Amygdala (tissue), 56 donors: Measurements from ENCODE around the gene ADGB.
"Not testable (repeated sequence)": the region's sequence is repeated elsewhere in the genome, so short reads cannot be mapped to it uniquely, and the experiment has no call there.

Experiments used
- DNase-seq, 56 donors: peaks; one replicate each; lab custom pipeline; 2025; lab: John Stamatoyannopoulos, UW

Gene ADGB

DNA sequence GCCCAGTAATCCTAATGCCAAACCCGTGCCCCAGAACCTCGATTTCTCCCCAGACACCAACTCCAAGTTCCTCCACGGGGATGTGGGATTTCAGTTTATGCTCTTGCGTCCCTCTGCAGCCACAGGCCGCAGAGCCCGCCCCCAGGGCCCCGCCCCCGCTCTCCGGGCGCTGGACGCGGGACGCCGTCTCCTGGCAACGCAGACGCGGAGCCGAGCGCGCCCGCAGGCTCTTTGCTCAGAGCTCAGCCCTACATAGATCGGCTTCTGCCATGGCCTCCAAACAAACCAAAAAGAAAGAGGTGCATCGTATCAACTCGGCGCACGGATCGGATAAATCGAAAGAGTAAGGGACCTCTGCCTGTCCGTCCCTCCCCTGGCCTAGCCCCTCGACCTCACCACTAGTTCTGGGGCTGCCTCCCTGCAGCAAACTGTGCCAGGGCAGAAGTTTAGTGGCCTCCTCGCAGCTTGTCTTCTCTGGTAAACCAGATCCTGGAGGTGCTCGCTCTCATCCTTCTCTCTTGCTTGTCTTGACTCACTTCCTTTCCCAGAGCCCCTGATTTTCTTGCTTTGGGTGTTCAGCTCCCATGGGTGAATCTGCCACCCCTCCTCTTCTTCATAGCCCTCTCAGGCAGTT, at the start of gene ADGB:
ADGB (plus strand) TSS at position 201 of the 634 bp plus-strand sequence; CDS start at position 270, 69 bp downstream.
- peak in 20 of 56 donors; percentile 5 to 50 (median 24) for DNase-seq

DNA sequence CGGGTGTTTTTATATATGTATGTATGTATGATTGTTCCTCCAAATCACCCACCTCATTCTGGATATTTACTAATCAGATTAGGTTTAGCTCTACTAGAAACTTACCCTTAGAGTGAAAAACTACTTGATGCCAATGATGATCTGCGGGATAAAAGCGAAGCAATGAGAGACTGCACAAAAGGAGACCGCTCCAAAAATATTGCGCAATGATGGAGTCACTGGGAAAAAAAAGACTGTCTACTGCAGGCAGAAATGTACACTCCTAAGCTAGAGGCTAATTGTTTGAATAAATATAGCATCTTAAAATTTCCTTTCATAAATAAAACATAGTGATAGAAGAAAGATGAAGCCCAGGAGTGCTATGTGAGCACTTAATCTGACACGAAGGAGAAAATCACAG, 47.9 kb upstream of the ADGB start:
- DNase-seq: no peak

GRCh38 chr6:146551545-146551944, 47.2 kb upstream of the ADGB start:
- DNase-seq: no peak

DNA sequence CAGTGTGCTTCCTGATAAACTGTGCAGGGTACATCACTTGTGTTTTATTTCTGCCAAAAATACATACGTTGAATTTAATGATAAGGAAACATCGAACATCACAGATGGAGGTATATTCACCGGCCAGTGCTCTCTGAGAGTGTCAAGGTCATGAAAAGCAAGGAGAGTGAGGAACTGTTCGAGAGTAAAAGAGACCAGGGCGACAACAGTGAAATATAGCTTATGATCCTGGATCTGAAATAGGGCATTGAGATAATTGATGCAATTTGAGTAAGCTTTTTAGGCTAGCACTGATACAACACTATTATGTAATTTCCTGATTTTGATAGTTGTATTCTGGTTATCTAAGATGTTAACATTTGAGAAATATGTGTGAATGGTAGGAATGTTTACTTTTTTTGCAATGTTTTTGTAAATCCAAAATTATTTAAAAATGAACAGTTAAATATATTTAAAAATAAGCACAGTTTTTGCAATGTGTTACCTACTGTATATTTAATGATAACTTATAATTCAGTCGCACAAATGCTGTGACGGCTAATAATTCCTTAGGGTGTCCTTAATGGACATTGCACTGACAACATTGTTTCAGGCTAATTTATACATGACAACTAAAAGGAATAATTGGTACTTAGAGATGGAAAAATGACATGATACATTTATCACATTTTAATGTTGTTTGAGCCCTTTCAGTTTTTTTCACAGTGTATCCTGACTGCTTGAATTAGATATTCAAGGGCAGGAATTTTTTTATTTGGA, 45.2 kb upstream of the ADGB start:
- DNase-seq: no peak

DNA sequence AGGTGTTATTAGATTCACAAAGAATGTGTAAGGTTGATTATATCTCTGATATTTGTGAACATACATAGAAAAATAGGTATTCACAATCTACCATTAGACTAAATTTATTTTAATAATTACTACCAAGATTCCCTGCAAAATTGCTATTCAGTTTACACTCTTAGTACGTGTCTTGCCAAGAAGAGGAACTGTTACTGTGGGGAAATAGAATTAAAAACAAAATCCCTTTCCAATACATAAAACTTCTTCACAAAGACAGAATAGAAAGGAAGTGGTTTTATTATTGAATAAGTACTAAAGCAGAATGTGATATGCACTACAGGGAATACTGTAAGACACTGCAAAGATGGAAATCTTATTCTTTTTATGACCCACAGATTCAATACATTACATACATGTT, 38.2 kb upstream of the ADGB start:
- no peak for DNase-seq

DNA sequence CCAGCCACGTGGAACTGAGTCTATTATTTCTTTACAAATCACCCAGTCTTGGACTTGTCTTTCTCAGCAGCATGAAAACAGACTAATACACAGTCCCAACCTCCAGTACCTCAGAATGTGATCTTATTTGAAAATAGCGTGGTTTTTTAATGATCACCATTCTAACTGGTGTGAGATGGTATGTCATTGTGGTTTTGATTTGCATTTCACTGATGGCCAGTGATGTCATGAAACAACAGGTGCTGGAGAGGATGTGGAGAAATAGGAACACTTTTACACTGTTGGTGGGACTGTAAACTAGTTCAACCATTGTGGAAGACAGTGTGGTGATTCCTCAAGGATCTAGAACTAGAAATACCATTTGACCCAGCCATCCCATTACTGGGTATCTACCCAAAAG, 32.1 kb upstream of the ADGB start:
- DNase-seq: not testable (repeated sequence)

DNA sequence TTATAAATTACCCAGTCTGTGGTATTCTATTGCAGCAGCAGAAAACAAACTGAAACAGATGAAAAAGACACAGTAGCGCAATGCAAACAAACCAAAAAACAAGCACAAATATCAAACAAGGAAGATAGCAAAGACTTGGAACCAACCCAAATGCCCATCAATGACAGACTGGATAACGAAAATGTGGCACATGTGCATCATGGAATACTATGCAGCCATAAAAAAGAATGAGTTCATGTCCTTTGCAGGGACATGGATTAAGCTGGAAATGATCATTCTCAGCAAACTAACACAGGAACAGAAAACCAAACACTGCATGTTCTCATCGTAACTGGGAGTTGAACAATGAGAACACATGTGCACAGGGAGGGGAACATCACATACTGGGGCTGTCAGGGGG, 30.2 kb upstream of the ADGB start:
- not testable (repeated sequence) for DNase-seq

GRCh38 chr6:146574211-146574610, 24.6 kb upstream of the ADGB start:
- no peak for DNase-seq

DNA sequence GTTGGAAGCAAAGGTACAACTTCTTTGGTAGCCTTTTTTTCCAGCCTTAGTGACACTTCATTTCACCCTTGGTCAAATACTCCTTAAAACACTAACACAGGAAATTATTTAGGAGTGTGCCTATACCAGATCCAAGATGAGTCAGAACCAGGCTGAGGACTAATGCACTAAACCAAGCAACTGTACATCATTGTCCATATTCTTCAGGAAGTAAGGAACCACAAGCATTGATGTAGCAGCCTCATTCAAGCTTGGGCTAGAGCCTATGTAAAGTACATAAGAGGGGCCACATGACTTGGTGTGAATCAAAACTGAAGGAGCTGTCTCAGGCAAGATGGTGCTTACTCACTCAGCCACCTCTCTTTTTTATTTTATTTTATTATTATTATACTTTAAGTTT, 20.7 kb upstream of the ADGB start:
- DNase-seq: no peak

- no peak for DNase-seq
These were observed 16.8 kb upstream of the ADGB start for GRCh38 chr6:146581968-146582367.

DNA sequence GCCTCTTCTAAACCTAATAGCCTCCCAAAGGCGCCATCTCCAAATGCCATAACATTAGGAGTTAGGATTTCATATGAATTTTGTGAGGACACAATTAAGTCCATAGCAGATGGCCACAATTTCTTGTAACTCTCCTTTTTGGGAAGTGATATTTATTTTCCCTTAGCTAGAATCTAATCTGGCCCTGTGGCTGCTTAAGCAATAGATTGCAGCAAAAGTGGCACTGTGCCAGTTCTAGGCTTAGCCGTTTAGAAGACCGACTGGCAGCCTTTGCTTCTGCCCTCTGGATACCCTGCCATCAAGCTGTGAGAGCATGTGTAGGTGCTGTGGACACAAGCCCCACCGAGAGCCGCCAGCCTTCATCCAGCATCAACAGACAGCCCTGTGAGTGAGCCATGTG, 15.9 kb upstream of the ADGB start:
- peak in 14 of 56 donors; percentile 1 to 54 (median 9) for DNase-seq

GRCh38 chr6:146583966-146584365, 14.8 kb upstream of the ADGB start:
- no peak for DNase-seq

DNA sequence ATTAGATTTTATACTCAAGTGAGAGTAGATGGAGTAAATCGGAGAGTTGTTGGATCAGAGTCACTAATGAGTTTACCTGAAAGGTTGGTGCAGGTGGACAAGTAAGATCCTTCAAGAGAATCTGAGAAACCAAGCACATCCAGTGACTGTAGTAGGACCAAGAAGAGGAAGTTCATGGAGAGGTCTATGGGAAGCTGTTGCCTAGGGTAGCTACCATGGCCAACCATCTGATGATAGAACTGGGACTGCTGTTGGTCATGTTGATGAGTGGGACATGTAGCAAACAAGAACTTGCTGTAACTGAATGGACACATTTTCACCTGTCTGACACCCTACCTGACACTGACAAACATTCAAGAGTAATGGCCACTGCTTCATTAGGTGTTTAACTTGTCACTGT, 11.3 kb upstream of the ADGB start:
- no peak for DNase-seq

- DNase-seq: no peak
These were observed 8.3 kb upstream of the ADGB start for GRCh38 chr6:146590492-146590891.

- DNase-seq: no peak
These were observed 6.3 kb upstream of the ADGB start for GRCh38 chr6:146592451-146592850.

DNA sequence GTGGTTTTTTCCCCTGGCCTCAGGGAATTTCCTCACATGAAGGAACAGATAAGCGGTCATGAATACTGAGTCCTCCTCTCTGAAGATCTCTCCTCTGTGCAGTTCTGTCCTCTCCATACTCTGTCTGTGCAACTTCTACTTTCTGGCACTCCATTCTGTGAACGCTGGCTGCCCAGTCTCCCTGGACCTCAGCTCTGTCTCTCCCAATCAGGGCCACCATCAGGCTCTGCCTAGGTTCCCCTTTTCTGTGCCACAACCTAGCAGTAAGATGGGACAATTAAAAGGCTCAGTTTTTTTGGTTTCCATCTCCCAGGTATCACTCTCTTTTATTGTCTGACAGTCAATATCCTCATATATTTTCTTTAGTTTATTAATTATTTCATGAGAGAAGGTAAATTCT, 4.8 kb upstream of the ADGB start:
- DNase-seq: peak in 3 of 56 donors; percentile 1 to 9 (median 7)

DNA sequence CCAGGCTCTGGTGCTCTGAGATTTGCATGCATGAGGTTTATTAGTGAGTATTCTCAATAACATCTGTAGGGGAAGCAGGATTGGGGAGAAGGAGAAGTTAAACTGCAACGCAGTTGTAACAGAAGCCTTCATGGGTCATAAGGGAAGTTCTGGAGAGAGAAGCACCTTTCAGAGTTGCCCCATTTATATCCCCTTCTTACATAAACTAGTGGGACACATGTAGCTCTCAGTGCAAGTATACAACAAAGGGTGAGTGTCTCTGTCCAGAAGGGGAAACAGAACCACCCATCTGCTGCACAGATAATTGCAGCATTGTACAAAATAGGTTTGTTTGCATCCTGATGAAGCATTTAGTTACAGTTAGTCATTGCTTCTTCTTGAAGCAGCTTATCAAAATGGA, 4.3 kb upstream of the ADGB start:
- peak in 1 of 56 donors; percentile 6 for DNase-seq

DNA sequence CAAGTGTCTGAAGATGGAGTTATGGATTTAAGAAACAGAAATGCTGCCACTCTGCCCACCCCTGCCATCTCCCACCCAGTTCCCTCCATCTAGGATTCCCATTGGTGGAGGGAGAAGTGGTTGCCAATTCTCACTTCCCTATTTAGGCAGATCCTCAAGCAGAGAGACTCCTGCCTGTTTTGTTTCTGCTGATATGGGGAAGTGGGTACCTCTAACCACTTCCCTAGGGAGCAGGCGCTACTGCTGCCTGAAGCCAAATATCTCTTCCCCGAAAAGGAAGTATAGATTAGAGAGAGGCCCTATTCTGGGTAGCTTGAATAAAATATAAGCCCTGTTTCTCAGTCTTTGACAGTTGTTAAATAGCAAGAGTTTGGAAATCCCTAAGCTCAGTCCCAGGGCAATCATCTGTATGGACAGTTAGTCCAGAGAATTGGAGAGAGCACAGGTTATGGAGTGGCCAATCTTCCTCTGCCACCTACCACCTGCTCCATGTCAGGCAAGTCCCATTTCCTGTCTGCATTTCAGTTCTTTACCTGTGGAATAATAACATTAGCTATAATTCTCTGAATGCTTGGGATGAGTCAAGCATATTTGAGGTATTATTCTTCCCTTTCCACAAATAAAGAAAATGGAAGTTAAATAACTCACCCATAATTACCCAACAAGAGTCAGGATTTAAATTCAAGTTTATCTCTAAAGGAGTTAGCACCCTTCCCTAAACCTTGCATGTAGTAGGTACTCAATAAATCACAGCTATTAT, 2.6 kb upstream of the ADGB start:
- DNase-seq: peak in 7 of 56 donors; percentile 1 to 33 (median 15)

GRCh38 chr6:146601352-146601751, 2.6 kb downstream of the ADGB start:
- DNase-seq: no peak

DNA sequence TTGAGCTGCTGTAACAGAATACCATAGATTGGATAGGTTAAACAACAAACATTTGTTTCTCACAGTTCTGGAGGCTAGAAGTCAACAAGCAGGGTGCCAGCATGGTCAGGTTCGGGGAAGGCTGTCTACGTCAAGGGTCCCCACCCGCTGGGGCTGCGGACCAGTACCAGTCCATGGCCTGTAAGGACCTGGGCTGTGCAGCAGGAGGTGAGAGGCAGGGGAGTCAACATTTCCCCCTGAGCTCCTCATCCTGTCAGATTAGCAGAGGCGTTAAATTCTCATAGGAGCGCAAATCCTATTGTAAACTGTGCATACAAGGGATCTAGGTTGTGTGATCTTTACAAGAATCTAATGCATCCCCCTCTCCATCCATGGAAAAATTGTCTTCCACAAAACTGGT, 3.8 kb downstream of the ADGB start:
- DNase-seq: no peak

DNA sequence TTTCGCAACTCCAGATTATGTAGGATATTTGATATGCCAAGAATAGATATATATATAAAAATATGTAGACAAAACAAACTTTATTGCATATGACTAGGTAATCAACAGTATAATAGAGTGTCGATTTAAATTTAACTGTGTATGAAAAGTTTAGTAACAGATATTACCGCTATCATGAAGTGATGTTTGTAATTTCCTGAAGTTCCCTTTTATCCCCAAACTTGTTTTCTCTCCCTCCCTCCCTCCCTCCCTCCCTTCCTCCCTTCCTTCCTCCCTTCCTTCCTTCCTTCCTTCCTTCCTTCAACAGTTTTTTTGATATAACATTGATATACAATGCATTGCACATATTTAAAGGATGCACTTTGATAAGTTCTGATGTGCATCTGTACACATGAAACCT, 15.2 kb downstream of the ADGB start:
- no peak for DNase-seq
